Upper lobe of left lung (tissue), 4 donors: Measurements from ENCODE around the gene OTUD7B.

Experiments
- POLR2A ChIP-seq, 4 donors: fragments of 450-650 bp; IDR thresholded peaks; one replicate each; pipeline ENCODE4 v1.5.1; 2016 to 2017; ENCODE audit warnings: antibody characterized with exemption in 4 of 4, mild to moderate bottlenecking in 2 of 4
- POLR2AphosphoS5 ChIP-seq, 2 donors: sonication (generic); formaldehyde crosslinking; IDR thresholded peaks; one replicate each; pipeline ENCODE4 v1.5.1; 2017; ENCODE audit warnings: antibody characterized with exemption in 2 of 2
- TF ChIP-seq, protein P1 (sequence below), 6 experiments: fragments of 450-650 bp in 4 of 6; fragments of 200-600 bp in 2 of 6; sonication (generic) in 2 of 6; IDR thresholded peaks; one replicate each; pipeline ENCODE4 v1.5.1; 2016 to 2019; ENCODE audit warnings: antibody characterized with exemption in 6 of 6

DNA sequence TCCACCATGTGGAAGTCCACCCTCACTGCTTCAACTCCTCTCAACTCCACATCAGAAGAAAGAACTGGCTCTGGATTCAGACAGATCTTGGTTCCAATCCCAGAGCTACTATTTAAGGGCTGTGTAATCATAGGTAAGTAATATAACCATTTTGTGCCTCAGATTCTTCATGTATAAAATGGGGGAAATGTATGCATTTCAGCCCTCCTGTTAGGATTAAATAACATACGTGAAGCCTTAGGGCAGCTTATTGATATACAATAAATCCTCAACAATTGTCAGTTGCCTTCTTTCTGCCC is 23.3 kb downstream of the OTUD7B start:
- TF ChIP-seq, protein P1, sequence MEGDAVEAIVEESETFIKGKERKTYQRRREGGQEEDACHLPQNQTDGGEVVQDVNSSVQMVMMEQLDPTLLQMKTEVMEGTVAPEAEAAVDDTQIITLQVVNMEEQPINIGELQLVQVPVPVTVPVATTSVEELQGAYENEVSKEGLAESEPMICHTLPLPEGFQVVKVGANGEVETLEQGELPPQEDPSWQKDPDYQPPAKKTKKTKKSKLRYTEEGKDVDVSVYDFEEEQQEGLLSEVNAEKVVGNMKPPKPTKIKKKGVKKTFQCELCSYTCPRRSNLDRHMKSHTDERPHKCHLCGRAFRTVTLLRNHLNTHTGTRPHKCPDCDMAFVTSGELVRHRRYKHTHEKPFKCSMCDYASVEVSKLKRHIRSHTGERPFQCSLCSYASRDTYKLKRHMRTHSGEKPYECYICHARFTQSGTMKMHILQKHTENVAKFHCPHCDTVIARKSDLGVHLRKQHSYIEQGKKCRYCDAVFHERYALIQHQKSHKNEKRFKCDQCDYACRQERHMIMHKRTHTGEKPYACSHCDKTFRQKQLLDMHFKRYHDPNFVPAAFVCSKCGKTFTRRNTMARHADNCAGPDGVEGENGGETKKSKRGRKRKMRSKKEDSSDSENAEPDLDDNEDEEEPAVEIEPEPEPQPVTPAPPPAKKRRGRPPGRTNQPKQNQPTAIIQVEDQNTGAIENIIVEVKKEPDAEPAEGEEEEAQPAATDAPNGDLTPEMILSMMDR (IDR thresholded peaks at IDR 0.05) = no peak
- TF ChIP-seq POLR2A (IDR thresholded peaks at IDR 0.05) (no peak), POLR2AphosphoS5 (IDR thresholded peaks at IDR 0.05) (no peak)
